C4-2B (cell line): ENCODE results near the gene CLIP4.
"Not testable (repeated sequence)": the region's sequence is repeated elsewhere in the genome, so short reads cannot be mapped to it uniquely, and the experiment has no call there.

Source experiments
- H3K27ac ChIP-seq: fragments of 450-650 bp; 2 replicates; pipeline ENCODE4 v1.5.1; 2017
- CTCF ChIP-seq: fragments of 450-650 bp; conservative IDR thresholded peaks from 2 replicates; pipeline ENCODE4 v1.5.1; 2017; ENCODE audit warnings: mild to moderate bottlenecking
- ZFX ChIP-seq: fragments of 450-650 bp; IDR thresholded peaks from 2 replicates; pipeline ENCODE4 v1.6.1; 2017

CLIP4 gene

GRCh38 chr2:29105375-29105774 is 9.8 kb upstream of the CLIP4 start:
- TF ChIP-seq CTCF: no peak
- TF ChIP-seq ZFX: no peak
- no peak overlapping the region for H3K27ac ChIP-seq

- no peak overlapping the region for H3K27ac ChIP-seq
- TF ChIP-seq ZFX: no peak
These were observed 9.0 kb upstream of the CLIP4 start for GRCh38 chr2:29106256-29106655.

- no peak for TF ChIP-seq ZFX
- no peak for TF ChIP-seq CTCF
- no peak overlapping the region for H3K27ac ChIP-seq
These were observed 8.2 kb upstream of the CLIP4 start for GRCh38 chr2:29106980-29107388.

GRCh38 chr2:29107547-29107946 is 7.7 kb upstream of the CLIP4 start:
- H3K27ac ChIP-seq: not testable (repeated sequence)

GRCh38 chr2:29108225-29108624 is 7.0 kb upstream of the CLIP4 start:
- TF ChIP-seq CTCF (no peak), ZFX (no peak)
- H3K27ac ChIP-seq: no peak overlapping the region

- no peak overlapping the region for H3K27ac ChIP-seq
- TF ChIP-seq ZFX: no peak
- TF ChIP-seq CTCF: no peak
These were observed 6.0 kb upstream of the CLIP4 start for GRCh38 chr2:29109246-29109645.

GRCh38 chr2:29110916-29111535 is 4.2 kb upstream of the CLIP4 start:
- no peak overlapping the region for H3K27ac ChIP-seq

GRCh38 chr2:29112379-29112778 is 2.8 kb upstream of the CLIP4 start:
- H3K27ac ChIP-seq: no peak overlapping the region

More at GRCh38 chr2:29110916-29111535, 4.2 kb upstream of the CLIP4 start:
- TF ChIP-seq ZFX (no peak), CTCF (no peak)

More at GRCh38 chr2:29112379-29112778, 2.8 kb upstream of the CLIP4 start:
- TF ChIP-seq CTCF: no peak
- TF ChIP-seq ZFX: no peak
